Glutamatergic neuron (in vitro differentiated cells): Measurements from ENCODE around the gene CSNK1G2. TPM values are rescaled to one million over a fixed set of nuclear protein-coding genes. Genes with fewer than 3 reads are reported as not detected.
A peak's percentile ranks its signal among the peaks of the same experiment; 100 is the strongest.

Experiments used
- DNase-seq: peaks from one replicate; pipeline ENCODE4 v3.0.0; 2022
- H3K27ac Mint-ChIP-seq: one replicate; pipeline ENCODE4 v1.8.0; 2020; ENCODE audit warnings: mild to moderate bottlenecking, mixed read lengths, inconsistent platforms; ENCODE audit not compliant: unreplicated experiment
- H3K27me3 Mint-ChIP-seq: one replicate; pipeline ENCODE4 v1.8.0; 2020; ENCODE audit warnings: mild to moderate bottlenecking, moderate library complexity, mixed read lengths, inconsistent platforms; ENCODE audit not compliant: unreplicated experiment
- H3K36me3 Mint-ChIP-seq: one replicate; pipeline ENCODE4 v1.8.0; 2020; ENCODE audit warnings: mild to moderate bottlenecking, mixed read lengths, inconsistent platforms; ENCODE audit not compliant: unreplicated experiment
- H3K4me1 Mint-ChIP-seq: one replicate; pipeline ENCODE4 v1.8.0; 2020; ENCODE audit warnings: mild to moderate bottlenecking, low read depth, mixed read lengths, inconsistent platforms; ENCODE audit not compliant: unreplicated experiment
- H3K4me3 Mint-ChIP-seq: one replicate; pipeline ENCODE4 v1.8.0; 2020; ENCODE audit warnings: mild to moderate bottlenecking, mixed read lengths, inconsistent platforms; ENCODE audit not compliant: unreplicated experiment
- H3K9me3 Mint-ChIP-seq: one replicate; pipeline ENCODE4 v1.8.0; 2020; ENCODE audit warnings: mild to moderate bottlenecking, moderate library complexity, mixed read lengths, inconsistent platforms; ENCODE audit not compliant: unreplicated experiment
- total RNA-seq: library from RNA; stranded (reverse); fragmentation: NEBNext Ultra II Directional; extraction: Animal tissue kit (Norgen Biotek cat#: 25700); gene quantifications from one replicate; pipeline ENCODE4 v1.2.1, GENCODE V29; 2021; ENCODE audit not compliant: unreplicated experiment
- TF ChIP-seq, protein P1 (sequence below): fragments of 200-600 bp; sonication (generic); IDR thresholded peaks from one replicate; pipeline ENCODE4 v1.5.0; 2021; ENCODE audit not compliant: partially characterized antibody, unreplicated experiment

The CSNK1G2 gene
- total RNA-seq, 1 donor from 2014 or later: 104 TPM

DNA sequence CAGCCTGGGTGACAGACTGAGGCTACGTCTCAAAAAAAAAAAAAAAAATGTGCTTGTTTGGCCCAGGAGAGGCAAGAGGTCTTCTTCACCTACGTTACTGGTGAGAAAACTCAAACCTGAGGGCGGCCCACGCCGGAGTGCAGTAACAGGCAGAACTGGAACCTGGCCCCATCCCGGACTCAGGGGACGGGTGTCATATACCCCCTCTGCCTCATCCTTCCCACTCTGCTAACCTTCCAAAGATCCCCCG lies 36.2 kb upstream of the CSNK1G2 start:
- Mint-ChIP-seq H3K4me1 (no peaks in the 10 kb centered on the region), H3K4me3 (peak overlapping the region; percentile 32), H3K9me3 (peaks cover 5% of the 10 kb centered on the region), H3K27me3 (peaks cover 1% of the 10 kb centered on the region), H3K27ac (peak overlapping the region; percentile 70), H3K36me3 (no peaks in the 10 kb centered on the region)
- TF ChIP-seq, protein P1, sequence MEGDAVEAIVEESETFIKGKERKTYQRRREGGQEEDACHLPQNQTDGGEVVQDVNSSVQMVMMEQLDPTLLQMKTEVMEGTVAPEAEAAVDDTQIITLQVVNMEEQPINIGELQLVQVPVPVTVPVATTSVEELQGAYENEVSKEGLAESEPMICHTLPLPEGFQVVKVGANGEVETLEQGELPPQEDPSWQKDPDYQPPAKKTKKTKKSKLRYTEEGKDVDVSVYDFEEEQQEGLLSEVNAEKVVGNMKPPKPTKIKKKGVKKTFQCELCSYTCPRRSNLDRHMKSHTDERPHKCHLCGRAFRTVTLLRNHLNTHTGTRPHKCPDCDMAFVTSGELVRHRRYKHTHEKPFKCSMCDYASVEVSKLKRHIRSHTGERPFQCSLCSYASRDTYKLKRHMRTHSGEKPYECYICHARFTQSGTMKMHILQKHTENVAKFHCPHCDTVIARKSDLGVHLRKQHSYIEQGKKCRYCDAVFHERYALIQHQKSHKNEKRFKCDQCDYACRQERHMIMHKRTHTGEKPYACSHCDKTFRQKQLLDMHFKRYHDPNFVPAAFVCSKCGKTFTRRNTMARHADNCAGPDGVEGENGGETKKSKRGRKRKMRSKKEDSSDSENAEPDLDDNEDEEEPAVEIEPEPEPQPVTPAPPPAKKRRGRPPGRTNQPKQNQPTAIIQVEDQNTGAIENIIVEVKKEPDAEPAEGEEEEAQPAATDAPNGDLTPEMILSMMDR: no peak
- DNase-seq: no peak

DNA sequence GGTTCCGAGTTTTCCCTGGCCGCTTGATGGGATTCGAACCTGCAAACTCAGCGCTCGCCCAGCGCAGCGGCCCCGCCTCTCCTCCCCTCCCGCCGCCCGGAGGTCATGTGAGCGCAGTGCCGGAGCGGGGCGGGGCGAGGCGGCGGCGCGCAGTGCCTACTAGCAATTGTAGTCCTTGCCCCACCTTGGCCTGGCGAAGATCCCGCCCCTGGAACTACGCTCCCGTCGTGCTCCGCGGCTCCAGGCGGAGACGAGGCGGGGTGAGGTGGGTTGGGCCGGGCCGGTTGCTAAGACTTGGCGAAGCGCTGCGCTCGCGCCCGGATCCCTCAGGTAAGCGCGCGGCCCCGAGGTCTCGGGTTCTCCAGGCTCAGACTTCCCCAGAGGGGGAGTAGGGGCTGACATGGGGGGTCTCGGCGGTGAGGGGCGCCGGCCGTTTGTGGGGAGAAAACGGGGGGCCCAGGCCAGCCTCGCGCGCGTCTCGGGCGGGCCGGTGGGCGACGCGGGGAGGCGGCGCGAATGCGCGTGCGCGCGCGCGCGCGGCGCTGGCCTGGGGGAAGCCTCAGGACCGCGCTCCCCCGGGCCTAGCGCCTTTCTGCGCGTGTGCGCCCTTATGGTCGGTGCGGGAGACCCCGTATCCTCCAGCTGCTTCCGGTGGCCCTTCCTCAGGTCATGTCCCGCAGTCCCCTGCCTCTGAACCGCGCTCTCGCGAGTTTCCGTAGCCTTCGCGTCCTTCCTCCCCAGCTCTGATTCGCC lies 35.7 kb upstream of the CSNK1G2 start, which contains the start of the genes ADAT3 and SCAMP4:
Gene ADAT3, plus strand, starts transcription at position 290 of the 753 bp plus-strand sequence. CDS start 6,649 bp downstream, outside the sequence.
Gene SCAMP4, plus strand, starts transcription at position 290 of the 753 bp plus-strand sequence. CDS start 9,621 bp downstream, outside the sequence.
- Mint-ChIP-seq H3K27me3 (peaks cover 4% of the 10 kb centered on the region), H3K27ac (peak within 1 kb of the TSS; percentile 77), H3K4me3 (peak within 1 kb of the TSS; percentile 91), H3K4me1 (peaks cover 3% of the 10 kb centered on the region), H3K36me3 (no peaks in the 10 kb centered on the region), H3K9me3 (peaks cover 5% of the 10 kb centered on the region)
- TF ChIP-seq, protein P1: no peak
- DNase-seq: peak; percentile 99

DNA sequence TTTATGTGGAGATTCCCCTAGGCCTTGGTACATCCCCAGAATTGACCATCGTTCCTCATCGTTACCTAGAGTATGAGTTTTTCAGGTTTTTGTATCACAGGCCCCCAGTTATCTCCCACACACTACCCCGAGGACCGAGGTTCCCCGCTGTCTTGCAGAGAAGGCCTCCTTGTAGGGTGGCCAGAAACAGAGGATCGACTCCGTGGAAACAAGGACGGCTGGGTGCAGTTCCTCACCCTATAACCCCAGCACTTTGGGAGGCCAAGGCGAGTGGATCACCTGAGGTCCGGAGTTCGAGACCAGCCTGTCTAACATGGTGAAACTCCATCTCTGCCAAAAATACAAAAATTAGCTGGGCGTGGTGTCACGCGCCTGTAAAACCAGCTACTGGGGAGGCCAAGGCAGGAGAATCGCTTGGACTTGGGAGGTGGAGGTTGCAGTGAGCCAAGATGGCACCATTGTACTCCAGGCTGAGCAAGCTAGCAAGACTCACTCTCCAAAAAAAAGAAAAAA lies 35.1 kb upstream of the CSNK1G2 start:
- no peak for DNase-seq
- peaks cover 4% of the 10 kb centered on the region for H3K4me1 Mint-ChIP-seq
- TF ChIP-seq, protein P1: no peak
- no peaks in the 10 kb centered on the region for H3K36me3 Mint-ChIP-seq
- peaks cover 5% of the 10 kb centered on the region for H3K9me3 Mint-ChIP-seq
- H3K4me3 Mint-ChIP-seq: peak overlapping the region; percentile 91
- peak overlapping the region; percentile 77 for H3K27ac Mint-ChIP-seq
- peaks cover 5% of the 10 kb centered on the region for H3K27me3 Mint-ChIP-seq

DNA sequence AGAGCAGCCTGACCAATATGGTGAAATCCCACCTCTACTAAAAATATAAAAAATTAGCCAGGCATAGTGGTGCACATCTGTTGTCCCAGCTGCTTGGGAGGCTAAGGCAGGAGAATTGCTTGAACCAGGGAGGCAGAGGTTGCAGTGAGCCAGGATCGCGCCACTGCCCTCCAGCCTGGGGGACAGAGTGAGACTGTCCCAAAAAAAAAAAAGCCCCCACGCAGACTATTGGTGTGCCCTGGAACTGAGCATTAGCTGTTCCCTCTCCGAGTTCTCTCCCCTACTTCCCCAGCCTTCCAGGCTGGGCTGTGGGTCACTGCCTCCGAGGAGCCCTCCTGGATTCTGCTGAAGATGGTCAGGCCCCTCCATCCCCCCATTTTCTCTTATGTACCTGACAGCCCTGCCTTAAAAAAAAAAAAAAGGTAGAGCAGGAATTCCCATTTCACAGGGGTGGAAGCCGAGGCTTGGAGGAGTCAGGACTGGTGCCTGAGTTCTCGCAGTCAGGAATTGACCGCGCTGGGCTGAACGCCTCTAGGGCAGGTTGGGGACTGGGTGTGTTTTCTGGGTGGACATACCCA lies 33.9 kb upstream of the CSNK1G2 start:
- TF ChIP-seq, protein P1: no peak
- H3K27ac Mint-ChIP-seq: no peak overlapping the region
- DNase-seq: no peak
- peaks cover 5% of the 10 kb centered on the region for H3K9me3 Mint-ChIP-seq
- peaks cover 5% of the 10 kb centered on the region for H3K27me3 Mint-ChIP-seq
- peaks cover 4% of the 10 kb centered on the region for H3K4me1 Mint-ChIP-seq
- H3K36me3 Mint-ChIP-seq: no peaks in the 10 kb centered on the region
- no peak overlapping the region for H3K4me3 Mint-ChIP-seq
